HS-5 (cell line): ENCODE results near the gene TMEM271.
"Not testable (repeated sequence)": the region's sequence is repeated elsewhere in the genome, so short reads cannot be mapped to it uniquely, and the experiment has no call there.

ENCODE experiments used
- DNase-seq: peaks from one replicate; pipeline ENCODE4 v3.0.0-alpha.2; 2012; ENCODE audit warnings: low read depth

TMEM271 gene

GRCh38 chr4:610411-611261, 34.5 kb upstream of the TMEM271 start:
- peak; percentile 25 for DNase-seq

DNA sequence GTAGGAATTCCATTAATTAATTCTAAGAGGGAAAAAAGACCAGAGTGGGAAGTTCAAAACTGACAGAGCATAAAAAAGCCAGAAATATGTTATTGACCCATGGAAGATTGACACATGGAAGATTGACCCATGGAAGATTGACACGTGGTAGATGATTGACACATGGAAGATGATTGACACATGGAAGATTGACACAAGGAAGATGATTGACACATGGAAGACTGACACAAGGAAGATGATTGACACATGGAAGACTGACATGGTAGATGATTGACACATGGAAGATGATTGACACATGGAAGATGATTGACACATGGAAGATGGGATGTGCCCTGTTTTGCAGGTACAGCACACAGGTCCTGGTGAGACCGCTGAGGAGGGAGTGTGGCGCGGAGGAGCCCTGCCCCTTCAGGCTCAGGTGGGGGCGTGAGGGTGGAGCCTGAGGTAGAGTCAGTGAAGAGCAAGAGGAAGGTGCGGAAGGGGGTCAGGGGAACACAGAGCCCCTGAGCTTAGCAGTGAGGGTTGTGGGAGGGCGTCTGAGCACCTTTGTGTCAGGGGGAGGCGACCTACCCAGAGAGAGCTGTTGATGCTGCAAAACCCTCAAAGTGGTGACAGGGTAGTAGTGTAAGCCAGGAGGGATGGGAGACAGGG, 33.4 kb upstream of the TMEM271 start:
- DNase-seq = no peak

DNA sequence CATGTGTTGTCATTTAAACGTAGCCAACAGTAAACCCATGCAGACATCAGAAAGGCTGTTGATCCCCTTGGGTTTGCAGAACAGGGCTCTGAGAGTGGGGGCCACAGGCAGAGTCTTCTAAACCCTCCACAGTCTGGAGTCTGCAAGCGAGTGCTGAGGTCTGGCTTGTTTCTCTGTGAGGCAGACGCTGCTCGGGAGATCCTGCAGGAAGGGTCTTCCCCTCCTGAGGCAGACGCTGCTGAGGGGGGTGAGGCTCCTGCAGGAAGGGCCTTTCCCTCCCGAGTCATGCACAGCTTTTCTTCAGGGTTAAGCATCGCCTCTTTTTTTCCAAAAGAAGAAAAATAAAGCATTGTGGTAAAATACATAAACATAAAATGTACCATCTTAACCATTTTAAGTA, 32.1 kb upstream of the TMEM271 start:
- DNase-seq = no peak

- DNase-seq = no peak
Observed at GRCh38 chr4:605702-606425, 29.8 kb upstream of the TMEM271 start.

GRCh38 chr4:604131-604530, 28.0 kb upstream of the TMEM271 start:
- no peak for DNase-seq

DNA sequence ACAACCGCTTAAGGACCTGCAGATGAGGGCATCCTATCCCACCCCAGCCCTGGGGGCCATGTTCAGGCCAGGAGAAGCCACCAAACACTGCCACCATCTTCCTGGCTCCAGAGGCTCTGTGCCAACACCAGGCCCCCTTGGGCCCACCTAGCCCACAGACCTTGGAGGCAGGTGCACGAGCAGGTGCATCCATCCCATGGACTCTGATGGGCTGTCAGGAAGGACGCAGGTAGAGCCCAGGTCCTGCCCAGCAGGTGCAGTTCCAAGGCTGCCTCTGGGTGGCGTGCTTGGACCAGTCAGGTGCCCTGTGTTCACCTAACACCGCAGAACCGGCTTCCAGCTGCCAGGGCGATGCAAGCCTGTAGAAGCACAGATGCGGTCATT, 26.5 kb upstream of the TMEM271 start:
- no peak for DNase-seq

DNA sequence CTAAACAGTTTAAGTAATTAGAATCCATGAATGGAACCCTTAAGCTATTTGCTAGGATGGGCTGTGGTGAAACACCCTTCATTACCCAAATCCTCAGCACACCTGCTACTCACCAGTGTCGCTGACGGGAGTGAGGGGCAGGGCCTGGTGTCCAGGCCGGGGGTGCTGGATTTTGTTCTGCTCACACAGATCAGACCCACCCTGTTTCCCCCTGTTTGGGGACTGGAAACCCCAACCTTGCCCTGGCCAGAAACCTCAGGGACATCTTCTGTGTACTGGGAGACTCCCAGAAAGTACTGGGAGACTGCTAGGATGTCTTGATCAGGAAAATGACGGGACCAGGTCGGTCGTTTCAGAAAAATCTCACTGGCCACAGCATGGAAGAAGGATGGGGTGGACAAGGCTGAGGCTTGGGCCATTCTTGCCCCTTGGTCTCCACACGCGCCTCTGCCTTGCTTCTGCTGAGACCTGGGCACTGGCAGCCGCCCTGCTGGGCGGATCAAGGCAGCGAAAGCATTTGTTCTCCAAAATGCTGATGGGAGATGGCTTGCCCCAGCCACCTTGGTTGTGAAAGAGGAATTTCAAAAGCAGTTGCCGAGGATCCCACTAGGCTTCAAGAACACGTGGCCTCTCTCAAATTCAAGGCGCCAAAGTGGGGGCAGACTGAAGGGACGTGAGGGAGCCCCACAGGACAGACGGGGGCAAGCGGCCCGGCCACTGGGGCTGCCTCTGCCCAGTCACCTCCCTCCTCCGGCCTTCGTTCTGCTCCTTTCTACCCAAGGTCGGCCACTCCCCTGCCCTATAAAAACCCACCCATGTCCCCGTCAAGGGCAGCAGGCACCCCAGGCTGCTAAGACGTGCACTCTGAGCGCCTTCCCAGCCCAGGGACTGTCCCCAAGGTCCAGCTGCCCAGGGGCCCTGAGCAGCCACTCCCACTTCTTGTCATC, 25.8 kb upstream of the TMEM271 start:
- DNase-seq = no peak

GRCh38 chr4:600850-601515, 24.9 kb upstream of the TMEM271 start:
- no peak for DNase-seq

GRCh38 chr4:600166-600565, 24.1 kb upstream of the TMEM271 start:
- no peak for DNase-seq

DNA sequence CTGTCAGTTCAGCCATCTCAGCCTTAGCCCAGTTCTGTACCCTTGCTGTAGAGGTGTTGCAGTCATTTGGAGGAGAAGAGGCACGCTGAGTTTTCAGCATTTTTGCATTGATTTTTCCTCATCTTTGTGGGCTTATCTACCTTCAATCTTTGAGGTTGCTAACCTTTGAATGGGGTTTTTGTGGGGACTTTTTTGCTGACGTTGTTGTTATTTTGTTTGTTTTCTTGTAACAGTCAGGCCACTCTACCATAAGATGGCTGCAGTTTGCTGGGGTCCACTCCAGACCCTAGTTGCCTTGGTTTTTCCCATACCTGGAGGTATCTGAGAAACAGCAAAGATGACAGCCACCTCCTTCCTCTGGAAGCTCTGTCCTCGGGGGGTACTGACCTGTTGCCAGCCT, 22.8 kb upstream of the TMEM271 start:
- no peak for DNase-seq

DNA sequence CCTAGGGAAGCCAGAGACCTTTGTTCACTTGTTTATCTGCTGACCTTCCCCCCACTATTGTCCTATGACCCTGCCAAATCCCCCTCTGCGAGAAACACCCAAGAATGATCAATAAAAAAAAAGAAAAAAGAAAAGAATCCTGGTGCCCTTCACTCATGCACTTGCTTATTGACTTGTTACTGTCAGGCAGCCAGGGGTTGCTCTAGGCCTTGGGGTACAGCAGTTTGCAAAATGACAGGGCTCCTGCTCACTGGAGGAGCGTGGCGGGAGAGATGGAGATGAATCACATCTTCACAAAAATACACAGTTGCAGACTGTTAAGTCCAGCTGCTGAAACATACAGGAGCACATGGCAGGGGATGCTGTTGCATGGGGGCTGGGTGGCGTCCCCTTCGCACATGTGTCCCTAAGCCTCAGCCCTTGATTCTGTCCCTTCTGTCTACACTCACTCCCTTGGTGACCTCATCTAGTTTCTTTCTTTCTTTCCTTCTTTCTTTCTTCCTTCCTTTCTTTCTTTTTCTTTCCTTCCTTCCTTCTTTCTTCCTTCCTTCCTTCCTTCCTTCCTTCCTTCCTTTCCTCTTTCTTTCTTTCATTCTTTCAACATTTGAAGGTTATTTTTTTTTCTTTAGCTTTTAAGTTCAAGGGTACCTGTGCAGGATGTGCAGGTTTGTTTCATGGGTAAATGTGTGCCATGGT, 16.9 kb upstream of the TMEM271 start:
- no peak for DNase-seq

DNA sequence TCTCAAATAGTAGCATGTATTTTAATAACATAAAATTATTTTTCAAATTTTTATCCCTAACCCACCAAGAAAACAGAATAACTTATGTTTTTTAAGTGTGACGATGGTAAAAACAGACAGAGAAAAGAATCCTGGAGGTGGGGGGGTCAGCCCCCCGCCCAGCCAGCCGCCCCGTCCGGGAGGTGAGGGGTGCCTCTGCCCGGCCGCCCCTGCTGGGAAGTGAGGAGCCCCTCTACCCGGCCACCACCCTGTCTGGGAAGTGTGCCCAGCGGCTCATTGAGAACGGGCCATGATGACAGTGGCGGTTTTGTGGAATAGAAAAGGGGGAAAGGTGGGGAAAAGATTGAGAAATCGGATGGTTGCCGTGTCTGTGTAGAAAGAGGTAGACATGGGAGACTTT, 16.1 kb upstream of the TMEM271 start:
- not testable (repeated sequence) for DNase-seq

DNA sequence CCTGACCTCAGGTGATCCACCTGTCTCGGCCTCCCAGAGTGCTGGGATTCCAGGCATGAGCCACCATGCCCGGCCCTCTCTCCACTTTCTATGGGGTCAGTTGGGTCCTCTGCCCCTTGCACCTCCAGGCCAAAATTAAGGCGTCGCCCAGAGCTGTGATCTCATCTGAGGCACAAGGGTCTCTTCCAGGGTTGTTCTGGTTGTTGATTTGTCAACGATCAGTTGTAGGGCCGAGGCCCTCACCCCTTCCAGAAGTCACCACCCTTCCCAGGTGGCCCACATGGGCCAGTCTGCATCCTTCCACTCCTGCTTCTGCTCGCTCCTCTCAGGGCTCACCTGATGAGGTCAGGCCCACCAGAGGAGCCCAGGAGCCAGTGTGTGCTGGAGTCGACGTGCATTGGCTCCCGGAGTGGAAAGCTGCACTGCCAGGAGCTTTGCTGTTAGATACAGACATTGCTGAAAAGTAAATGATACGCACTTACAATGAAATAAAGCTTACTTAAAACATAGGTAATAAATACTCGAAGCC, 14.3 kb upstream of the TMEM271 start:
- DNase-seq = no peak

GRCh38 chr4:589219-589963, 13.3 kb upstream of the TMEM271 start:
- DNase-seq = no peak

DNA sequence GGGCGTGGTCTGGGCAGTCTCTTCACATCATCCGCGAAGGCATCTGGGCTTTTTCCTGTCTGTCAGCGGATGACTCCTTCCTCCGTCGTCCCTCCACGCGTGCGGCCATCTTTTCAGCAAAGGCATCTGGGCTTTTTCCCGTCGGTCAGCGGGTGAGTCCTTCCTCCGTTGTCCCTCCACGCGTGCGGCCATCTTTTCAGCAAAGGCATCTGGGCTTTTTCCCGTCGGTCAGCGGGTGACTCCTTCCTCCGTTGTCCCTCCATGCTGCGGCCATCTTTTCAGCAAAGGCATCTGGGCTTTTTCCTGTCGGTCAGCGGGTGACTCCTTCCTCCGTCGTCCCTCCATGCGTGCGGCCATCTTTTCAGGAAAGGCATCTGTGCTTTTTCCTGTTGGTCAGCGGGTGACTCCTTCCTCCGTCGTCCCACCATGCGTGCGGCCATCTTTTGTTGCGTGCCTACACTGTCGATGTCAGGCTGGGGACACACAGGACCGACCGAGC, 12.3 kb upstream of the TMEM271 start:
- DNase-seq = no peak

DNA sequence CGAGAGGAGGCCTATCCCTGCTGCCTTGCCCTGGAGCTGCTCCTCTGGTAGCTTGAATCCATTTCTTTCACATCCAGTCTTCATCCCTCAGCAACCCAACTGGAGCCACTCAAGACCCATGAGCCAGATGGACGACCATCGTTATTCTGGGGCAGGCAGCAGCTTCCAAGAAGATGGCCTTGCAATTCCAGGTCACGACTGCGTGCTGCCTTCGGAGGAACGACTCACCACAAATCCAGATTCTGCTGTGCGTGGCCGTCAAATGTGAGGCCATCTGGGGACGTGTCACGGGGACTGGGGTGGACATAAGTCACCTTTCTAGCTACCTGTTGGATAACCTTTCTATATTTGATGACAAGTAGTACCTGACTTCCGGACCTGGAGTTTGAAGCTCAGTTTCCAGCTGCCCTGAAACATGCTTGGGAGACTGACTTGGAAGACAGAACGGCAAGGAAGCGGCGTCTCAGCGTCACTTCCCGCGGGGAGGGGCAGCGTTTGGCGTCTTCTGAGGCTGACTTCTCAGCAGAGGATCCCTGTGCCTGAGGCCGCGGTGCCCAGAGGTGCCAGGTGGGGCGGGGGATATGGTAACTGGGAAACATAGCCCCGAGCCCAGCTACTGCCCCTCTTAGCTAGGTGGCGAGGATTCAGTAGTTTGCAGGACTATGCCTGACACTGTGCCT, 11.7 kb upstream of the TMEM271 start:
- DNase-seq = no peak

- no peak for DNase-seq
Observed at GRCh38 chr4:583820-584219, 7.7 kb upstream of the TMEM271 start.

- no peak for DNase-seq
Observed at GRCh38 chr4:581753-582361, 5.8 kb upstream of the TMEM271 start.
